ENCODE measurements around the gene RAB40C. TPM values are rescaled to one million over a fixed set of nuclear protein-coding genes. Genes with fewer than 3 reads are reported as not detected.

Gene RAB40C
- total and polyA plus RNA-seq, 9 of the 15 experiments (the other 6 are each of a cell fraction or from before 2014, with no cell fraction given) = 0.17 to 23.4 (median 8.7) TPM

DNA sequence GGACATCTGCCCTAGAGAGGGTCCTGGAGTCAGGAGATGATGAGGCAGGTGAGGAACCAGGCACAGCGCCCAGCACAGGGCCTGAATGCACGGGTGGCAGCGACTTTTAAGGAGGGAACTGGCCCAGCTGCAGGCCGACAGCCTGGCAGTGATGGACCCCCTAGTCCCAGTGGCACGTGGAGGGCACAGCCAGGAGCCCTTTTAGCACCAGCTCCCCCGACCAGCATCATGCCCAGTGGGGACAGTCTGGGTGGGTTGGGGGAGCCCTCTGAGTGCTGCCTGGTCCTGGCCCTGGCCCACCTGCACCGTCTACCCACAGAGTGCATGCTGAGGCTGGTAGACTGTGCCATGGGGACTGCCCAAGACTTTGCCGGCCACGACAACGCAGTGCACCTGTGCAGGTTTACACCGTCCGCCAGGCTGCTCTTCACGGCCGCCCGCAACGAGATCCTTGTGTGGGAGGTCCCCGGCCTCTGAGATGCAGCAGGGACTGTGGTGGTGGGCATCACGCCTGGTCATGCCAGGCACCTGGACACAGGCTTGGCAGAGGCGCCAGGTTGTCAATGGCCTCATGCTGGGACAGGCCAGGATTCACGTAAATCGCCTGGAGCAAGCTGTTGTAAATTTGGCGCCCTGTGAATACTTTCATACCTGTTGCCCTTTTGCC is 77.4 kb downstream of the RAB40C start:
- POLR2A ChIA-PET = interaction anchor here (0.6 kb wide), 2 partner anchors 11 to 625 kb away, joined by 3 read pairs; no protein-coding TSS in a partner anchor
- peak overlapping the region; percentile 91 for H2AFZ ChIP-seq (ENCODE audit: low read depth, low read length)
- H3K4me2 ChIP-seq (ENCODE audit: insufficient read depth, low read length) = peak overlapping the region; percentile 55
- TF ChIP-seq, protein P1, sequence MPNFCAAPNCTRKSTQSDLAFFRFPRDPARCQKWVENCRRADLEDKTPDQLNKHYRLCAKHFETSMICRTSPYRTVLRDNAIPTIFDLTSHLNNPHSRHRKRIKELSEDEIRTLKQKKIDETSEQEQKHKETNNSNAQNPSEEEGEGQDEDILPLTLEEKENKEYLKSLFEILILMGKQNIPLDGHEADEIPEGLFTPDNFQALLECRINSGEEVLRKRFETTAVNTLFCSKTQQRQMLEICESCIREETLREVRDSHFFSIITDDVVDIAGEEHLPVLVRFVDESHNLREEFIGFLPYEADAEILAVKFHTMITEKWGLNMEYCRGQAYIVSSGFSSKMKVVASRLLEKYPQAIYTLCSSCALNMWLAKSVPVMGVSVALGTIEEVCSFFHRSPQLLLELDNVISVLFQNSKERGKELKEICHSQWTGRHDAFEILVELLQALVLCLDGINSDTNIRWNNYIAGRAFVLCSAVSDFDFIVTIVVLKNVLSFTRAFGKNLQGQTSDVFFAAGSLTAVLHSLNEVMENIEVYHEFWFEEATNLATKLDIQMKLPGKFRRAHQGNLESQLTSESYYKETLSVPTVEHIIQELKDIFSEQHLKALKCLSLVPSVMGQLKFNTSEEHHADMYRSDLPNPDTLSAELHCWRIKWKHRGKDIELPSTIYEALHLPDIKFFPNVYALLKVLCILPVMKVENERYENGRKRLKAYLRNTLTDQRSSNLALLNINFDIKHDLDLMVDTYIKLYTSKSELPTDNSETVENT (CRISPR knock-in tag; IDR thresholded peaks at IDR 0.05) = 0 out of 2 replicates have a peak, but pooled peaks have one; percentile 9
- TF ChIP-seq KLF6 (CRISPR knock-in tag; IDR thresholded peaks at IDR 0.05; ENCODE audit: borderline replicate concordance) = no peak
- no peak for TF ChIP-seq RFX7 (CRISPR knock-in tag; IDR thresholded peaks at IDR 0.05)
- no peak for TF ChIP-seq CEBPG (CRISPR knock-in tag; IDR thresholded peaks at IDR 0.05)
- no peak for TF ChIP-seq CEBPG (tag; conservative IDR thresholded peaks at IDR 0.05 in 1 of 2, IDR thresholded peaks at IDR 0.05 in 1 of 2)
- 0 out of 2 replicates have a peak, but pooled peaks have one; percentile 75 for TF ChIP-seq ZNF124 (CRISPR knock-in tag; IDR thresholded peaks at IDR 0.05)
- TF ChIP-seq STAG1 (CRISPR knock-in tag; IDR thresholded peaks at IDR 0.05; ENCODE audit: borderline replicate concordance) = no peak
- TF ChIP-seq, protein P2, sequence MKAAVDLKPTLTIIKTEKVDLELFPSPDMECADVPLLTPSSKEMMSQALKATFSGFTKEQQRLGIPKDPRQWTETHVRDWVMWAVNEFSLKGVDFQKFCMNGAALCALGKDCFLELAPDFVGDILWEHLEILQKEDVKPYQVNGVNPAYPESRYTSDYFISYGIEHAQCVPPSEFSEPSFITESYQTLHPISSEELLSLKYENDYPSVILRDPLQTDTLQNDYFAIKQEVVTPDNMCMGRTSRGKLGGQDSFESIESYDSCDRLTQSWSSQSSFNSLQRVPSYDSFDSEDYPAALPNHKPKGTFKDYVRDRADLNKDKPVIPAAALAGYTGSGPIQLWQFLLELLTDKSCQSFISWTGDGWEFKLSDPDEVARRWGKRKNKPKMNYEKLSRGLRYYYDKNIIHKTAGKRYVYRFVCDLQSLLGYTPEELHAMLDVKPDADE (conservative IDR thresholded peaks at IDR 0.05; ENCODE audit: control insufficient read depth, low read depth, low read length) = 0 out of 2 replicates have a peak, but pooled peaks have one; percentile 24
- TF ChIP-seq, protein P3, sequence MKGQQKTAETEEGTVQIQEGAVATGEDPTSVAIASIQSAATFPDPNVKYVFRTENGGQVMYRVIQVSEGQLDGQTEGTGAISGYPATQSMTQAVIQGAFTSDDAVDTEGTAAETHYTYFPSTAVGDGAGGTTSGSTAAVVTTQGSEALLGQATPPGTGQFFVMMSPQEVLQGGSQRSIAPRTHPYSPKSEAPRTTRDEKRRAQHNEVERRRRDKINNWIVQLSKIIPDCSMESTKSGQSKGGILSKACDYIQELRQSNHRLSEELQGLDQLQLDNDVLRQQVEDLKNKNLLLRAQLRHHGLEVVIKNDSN (CRISPR knock-in tag; IDR thresholded peaks at IDR 0.05) = peak; percentile 24
- no peak for TF ChIP-seq MEIS2 (IDR thresholded peaks at IDR 0.05; ENCODE audit: partially characterized antibody)
- TF ChIP-seq MYBL2 (IDR thresholded peaks at IDR 0.05; ENCODE audit: low read depth) = no peak
- peak; percentile 44; the same call in 1 of the 2 replicates for TF ChIP-seq MYBL2 (CRISPR knock-in tag; IDR thresholded peaks at IDR 0.05; ENCODE audit: borderline replicate concordance)
- no peak for TF ChIP-seq ZNF121 (CRISPR knock-in tag; conservative IDR thresholded peaks at IDR 0.05)
- peak; percentile 86 for TF ChIP-seq IRF2 (CRISPR knock-in tag; IDR thresholded peaks at IDR 0.05)
- peak; percentile 67 for TF ChIP-seq ZNF282 (CRISPR knock-in tag; IDR thresholded peaks at IDR 0.05)
- no peak for TF ChIP-seq DIDO1 (tag; IDR thresholded peaks at IDR 0.05; ENCODE audit: low read depth)
- no peak for TF ChIP-seq HMG20A (CRISPR knock-in tag; conservative IDR thresholded peaks at IDR 0.05)

More for the DNA sequence above, 77.4 kb downstream of the RAB40C start:
- H3K9me3 ChIP-seq (replicated peaks; ENCODE audit: control insufficient read depth, insufficient read depth, low read depth, low read length) = no peaks in the 10 kb centered on the region
- peaks cover 34% of the 10 kb centered on the region for H3K36me3 ChIP-seq (ENCODE audit: control insufficient read depth, insufficient read depth, low read length)
- H3K27me3 ChIP-seq (ENCODE audit: control insufficient read depth in 2 of 2, insufficient read depth in 2 of 2, low read length in 2 of 2) = no peaks in the 10 kb centered on the region
- CTCF ChIA-PET (ENCODE audit: low intra/inter-chr PET ratio) = interaction anchor here (1.5 kb wide), 1 partner anchor 31 kb away, joined by 7 read pairs; the partner anchor contains the start of gene METTL26
- peaks cover 11 to 91% of the 10 kb centered on the region in 2 experiments; a peak in 4 of 5 replicates for H3K4me1 ChIP-seq (replicated peaks in 1 of 2; ENCODE audit: control insufficient read depth in 2 of 2, insufficient read depth in 2 of 2, low read length in 2 of 2)
- no TSS peak for BruUV-seq (replicated peaks)
- H4K20me1 ChIP-seq (replicated peaks; ENCODE audit: control insufficient read depth, insufficient read depth, low read length) = no peaks in the 10 kb centered on the region
- H3K79me2 ChIP-seq (ENCODE audit: control insufficient read depth, insufficient read depth, low read length) = peaks cover 25% of the 10 kb centered on the region
- no peaks in the 10 kb centered on the region for H3K9me1 ChIP-seq (ENCODE audit: control insufficient read depth, insufficient read depth, low read length)
- 75% methylated on average over 21 of the region's 22 CpGs for WGBS (ENCODE audit: insufficient coverage, low coverage, missing lambda C conversion rate)
- H3K9ac ChIP-seq (ENCODE audit: insufficient read depth in 1 of 2, low read depth in 2 of 2, low read length in 2 of 2) = peak overlapping the region; percentile 88 to 98
- in situ Hi-C loops (cut with MboI) (loop anchor here (5.0 kb wide), 1 partner anchor 90 kb away; no protein-coding TSS in a partner anchor), intact Hi-C loops (cut with micrococcal nuclease) (loop anchor here (5.0 to 10.0 kb wide), 2 partner anchors 90 to 272 kb away; partner anchors contain the start of gene NME4)
- peak overlapping the region; percentile 60 for H3K27ac ChIP-seq (ENCODE audit: extremely low read depth, low read depth, low read length)
- FAIRE-seq = no peak
- no peak overlapping the region for H3K4me3 ChIP-seq
- no peak for ATAC-seq
- no peak for DNase-seq (ENCODE audit: extremely low read depth in 1 of 4, low spot score in 3 of 4)
